ENCODE data around the gene PHC1. TPM values are rescaled to one million over a fixed set of nuclear protein-coding genes. Genes with fewer than 3 reads are reported as not detected.

Gene PHC1
- total RNA-seq, 1 donor from 2014 or later = 20.9 TPM

DNA sequence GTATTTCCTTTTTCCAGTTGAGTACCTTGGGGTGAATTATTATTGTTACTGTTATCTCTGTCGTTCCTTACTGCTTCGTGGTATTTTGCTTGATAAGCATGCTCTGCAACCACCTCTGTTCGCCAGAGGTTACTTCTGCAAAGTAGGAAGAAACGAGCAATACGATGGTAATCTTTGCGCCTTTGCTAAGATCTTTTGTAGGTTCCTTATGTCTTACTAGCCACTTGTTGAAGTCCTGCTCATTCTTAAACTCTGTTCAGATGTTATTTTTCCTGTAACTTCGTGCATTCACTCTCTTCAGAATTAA, 35.9 kb downstream of the PHC1 start:
- no peak for DNase-seq

DNA sequence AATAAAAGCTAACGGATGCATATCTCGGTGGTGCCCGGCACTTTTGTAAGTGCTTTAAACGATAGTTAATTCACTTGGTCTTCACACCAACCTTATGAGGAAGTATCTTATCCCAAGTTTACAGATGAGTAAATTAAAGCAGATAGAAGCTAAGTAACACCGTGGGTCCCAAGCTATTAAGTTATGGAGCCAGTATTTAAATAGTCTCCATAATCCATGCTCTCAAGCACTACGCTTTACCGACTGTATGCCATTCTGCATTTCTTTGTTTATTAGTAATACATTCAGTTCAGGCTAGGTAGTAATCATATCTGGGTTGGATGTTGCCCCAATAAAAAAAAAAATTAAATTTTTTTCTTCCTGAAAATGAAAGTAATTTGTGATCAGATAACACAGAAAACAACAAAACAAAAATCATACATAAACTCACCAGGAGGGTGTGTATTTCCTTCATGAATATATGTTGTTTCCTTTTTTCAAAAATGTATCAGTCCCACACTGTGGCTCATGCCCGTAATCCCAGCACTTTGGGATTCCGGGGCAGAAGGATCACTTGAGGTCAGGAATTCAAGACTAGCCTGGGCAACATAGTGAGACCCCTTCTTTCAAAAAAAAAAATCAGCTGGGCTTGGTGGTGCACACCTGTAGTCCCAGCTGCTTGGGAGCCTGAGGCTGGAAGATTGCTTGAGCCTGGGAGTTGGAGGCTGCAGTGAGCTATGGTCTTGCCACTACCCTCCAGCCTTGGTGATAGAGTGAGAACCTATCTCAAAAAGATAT, 36.6 kb downstream of the PHC1 start:
- no peak for DNase-seq

DNA sequence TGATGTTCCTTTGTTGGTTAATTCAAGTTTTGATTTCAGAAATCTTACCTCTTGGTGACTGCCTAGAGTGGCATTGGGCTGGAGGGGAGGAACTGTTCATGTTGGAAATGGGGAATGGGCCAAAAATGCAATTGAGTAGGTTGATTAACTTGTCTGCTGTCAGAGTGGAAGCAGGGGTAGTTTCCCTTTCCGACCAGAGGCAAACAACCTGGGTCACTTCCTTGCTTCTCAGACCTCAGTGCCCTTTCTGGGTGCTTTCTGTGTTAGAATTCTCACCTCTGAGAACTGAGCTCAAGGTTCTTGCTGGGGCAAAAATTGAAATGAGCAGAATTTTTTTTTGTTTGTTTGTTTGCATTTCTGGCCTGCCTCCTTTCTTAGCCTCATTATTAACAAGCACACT, 37.4 kb downstream of the PHC1 start:
- no peak for DNase-seq

DNA sequence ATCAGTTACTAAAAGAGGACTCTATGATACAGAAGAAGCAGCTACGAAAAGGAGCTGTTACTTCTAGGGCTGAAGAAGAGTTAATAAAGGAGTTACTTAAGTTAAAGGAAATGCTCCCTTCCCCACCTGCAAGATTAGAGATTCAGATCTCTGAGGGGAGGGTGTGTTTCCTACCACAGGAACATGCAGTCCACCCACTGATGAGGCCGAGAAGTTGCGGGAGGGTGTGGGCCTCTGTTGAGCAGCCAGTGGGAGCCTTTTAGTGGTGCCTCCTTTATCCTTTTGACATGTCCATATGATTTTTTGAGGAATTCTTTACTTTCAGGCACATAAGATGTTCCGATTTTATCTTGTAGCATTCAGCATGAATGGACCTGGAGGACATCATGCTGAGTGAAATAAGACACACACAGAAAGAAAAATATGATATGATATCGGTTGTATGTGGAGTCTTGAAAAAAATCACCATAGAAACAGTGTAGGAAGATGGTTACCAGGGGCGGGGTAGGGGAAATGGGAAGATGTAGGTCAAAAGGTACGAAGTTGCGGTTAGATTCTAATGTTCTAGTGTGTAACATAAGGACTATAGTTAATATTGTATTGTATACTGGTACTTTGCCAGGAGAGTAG, 39.6 kb downstream of the PHC1 start:
- no peak for DNase-seq

DNA sequence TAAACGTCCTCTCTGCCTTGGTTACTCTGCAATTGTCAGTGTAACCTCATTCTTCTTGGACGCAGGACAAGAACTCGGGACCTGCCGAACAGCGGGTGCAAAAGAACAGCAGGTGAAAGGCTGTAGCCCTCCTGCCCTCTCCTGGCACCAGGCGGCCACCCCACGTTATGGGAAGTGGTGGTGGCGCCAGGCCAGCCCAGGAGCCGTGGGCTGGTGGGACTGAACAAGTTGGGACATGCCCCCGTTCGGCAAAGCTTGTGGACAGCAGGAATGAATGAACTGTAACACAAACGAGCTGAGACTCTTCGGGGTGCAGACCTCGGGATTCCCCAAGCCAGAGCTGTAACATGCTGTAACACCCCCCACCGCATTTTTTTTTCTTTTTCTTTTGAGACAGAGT, 41.8 kb downstream of the PHC1 start:
- no peak for DNase-seq

DNA sequence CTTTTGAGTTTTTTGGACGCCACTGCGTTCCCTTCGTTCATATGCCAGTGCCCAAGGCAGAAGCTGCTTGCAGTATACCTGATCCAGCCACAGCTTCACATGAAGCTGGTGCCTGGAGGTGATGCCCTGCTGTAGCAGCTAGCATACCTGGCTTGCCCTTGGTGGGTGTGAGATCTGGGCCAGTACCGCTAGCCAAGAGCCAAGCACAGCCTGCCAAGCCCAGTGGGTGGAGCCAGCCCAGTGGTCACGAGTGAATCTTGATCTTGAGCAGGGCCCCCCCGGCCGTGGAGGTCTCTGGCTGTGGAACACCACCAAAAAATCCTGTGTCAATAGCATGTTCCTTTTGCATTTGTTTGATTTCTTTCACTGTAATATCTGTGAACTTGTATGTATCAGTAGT, 42.5 kb downstream of the PHC1 start:
- no peak for DNase-seq

DNA sequence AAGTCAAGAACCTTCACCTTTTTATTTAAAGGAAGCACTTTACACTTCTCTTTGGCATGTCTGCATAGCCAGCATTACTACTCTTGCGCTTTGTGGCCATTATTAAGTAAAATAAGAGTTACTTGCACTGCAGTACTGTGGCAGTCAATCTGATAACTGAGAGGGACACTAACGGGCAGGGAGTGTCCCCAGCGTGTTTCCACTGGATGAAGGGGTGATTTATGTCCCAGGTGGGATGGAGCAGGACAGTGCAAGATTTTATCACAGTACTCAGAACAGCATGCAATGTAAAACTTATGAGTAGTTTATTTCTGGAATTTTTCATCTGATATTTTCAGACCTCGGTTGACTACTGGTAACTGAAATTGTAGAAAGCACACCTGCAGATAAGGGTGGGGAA, 43.3 kb downstream of the PHC1 start:
- no peak for DNase-seq

DNA sequence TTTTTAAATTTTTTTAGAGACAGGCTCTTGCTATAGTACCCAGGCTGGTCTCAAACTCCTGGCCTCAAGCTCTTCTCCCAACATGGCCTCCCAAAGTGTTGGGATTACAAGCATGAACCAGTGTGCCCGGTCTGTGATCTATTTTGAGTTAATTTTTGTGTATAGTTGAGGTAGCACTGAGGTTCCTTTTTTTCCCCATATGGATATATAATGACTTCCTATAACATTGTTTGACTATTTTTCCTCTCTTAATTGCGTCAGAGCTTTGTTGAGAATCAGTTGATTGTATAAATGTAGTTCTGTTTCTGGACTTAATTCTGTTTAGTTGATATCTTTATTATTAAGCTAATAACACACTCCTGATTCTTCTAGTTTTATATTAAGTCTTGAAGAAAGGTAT, 43.8 kb downstream of the PHC1 start:
- no peak for DNase-seq

DNA sequence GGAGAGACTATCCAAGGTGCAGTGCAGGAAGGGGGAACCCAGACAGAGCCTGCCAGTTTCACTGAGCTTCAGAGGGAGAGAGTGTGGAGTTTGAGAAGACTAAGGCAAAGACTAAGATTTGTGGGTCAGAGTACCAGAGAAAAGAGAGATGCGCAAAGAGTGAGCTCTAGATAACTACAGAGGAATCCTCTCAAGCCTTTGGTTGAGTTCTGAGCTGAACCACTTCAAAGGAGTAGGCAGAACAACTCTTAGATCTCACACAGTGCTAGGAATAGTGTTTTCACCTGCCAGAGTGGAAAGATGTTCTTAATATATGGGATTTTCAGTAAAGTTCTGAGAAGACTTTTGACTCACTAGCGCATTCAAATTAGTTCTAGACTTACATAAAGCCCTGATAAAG, 45.9 kb downstream of the PHC1 start:
- DNase-seq = no peak

DNA sequence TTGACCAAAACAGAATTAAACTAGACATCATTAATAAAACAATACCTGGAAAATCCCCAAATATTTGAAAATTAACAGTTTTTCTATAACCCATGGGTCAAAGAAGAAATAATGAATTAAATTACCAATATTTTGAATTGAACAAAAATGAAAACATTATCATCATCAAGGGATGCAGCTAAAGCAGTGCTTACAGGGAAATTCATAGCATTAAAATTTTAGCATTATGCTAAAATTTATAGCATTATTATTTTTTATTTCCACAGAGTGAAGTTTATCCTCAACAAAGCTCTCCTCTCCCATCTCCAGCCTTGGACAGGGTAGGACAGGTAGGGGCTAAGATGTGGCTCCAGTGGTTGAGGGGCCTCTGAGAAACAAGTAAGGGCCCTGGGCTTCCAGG, 54.5 kb downstream of the PHC1 start:
- DNase-seq = no peak

DNA sequence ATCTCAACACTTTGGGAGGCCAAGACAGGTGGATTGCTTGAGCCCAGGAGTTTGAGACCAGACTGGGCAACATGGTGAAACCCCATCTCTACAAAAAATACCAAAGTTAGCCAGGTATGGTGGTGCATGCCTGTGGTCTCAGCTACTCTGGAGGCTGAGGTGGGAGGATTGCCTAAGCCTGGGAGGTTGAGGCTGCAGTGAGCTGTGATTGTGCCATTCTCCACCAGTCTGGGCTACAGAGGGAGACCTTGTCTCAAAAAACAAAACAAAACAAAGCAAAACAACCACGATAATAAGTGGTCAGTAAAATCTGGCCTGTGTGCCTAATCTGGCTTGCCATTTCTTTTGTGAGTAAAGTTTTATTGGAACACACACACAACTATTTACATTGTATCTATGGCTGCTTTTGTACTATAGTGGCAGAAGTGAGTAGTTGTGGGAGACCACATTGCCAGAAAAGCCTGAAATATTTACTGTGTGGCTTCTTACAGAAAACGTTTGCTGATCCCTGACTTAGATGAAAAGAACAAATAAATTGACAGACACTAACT, 55.6 kb downstream of the PHC1 start:
- no peak for DNase-seq

DNA sequence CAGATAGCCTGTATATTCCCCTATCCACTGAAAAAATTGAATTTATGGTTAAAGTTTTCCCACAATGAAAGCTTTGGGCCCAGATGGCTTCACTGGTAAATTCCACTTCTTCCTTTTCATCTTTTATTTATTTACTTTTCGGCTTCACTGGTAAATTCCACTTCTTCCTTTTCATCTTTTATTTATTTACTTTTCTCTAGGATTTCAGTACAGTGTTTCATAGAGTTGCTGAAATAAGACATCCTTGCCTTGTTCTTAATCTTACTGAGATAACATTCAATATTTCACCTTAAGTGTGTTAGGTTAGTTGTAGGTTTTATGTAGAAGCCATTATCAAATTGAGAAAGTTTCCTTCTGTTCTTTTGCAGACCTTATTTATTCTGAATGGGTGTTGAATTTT, 56.1 kb downstream of the PHC1 start:
- DNase-seq = no peak

DNA sequence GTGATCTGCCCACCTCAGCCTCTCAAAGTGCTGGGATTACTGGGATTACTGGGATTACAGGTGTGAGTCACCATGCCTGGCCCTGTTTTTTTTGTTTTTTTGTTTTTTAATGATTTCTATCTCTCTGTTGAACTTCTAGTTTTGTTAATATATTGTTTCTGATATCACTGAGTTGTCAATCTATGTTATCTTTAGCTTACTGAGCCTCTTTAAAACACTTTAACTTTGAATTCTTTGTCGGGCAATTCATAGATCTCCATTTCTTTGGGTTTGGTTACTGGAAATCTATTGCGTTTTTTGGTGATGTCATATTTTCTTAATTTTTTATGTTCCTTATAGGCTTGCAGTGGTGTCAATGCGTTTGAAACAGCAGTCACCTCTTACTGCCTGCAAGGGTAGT, 65.8 kb downstream of the PHC1 start:
- no peak for DNase-seq

DNA sequence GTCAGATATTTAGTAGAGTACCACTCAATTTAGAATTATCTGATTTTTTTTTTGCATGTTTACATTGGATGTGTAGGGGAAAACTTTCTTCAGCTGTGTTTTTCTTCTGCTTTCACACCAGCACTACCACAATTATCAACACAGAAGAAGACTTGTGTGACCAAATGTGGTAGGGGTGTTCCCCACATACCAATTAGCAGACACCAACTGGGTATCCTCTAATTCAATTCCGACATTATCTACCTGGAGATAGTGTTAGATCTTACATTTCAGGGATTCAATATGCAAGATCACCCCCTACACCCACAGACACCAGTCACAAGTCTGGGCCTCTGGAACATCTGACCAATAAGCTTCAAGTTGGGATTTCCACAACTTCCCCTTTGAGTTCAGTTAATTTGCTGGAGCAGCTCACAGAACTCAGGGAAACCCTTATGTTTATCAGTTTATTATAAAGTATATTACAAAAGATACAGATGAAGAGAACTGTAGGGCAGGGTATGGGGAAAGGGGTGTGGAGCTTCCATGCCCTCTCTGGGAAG, 71.0 kb downstream of the PHC1 start:
- no peak for DNase-seq

DNA sequence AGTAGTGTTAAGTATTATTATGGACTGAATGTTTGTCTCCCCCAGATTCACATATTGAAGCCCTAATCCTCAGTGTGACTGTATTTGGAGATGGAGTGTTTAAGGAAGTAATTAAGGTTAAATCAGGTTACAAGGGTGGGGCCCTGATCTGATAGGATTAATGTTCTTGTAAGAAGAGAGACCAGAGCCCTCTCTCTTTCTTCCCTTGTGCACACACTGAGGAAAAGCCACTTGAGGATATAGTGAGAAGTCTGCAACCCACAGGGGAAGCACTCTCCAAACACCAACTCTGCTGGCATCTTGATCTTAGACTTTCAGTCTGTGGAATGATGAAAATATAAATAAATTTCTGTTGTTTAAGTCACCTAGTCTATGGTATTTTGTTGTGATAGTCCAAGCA, 72.9 kb downstream of the PHC1 start:
- DNase-seq = no peak

DNA sequence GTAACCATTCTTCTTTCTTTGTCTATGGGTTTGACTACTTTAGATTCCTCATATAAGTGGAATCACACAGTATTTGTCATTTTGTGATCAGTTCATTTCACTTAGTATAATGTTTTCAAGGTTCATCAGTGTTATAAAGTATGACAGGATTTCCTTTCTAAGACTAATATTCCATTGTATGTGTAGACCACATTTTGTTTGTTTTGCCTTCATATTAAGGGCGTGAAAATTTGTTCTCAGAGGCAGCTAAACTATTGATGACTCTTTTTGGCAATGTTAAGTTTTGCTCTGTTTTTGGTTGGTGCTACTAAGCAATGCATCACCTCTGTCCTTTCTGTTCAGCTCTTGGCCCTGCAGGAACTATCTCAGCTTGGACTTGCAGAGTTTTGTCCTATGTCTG, 73.4 kb downstream of the PHC1 start:
- DNase-seq = no peak

DNA sequence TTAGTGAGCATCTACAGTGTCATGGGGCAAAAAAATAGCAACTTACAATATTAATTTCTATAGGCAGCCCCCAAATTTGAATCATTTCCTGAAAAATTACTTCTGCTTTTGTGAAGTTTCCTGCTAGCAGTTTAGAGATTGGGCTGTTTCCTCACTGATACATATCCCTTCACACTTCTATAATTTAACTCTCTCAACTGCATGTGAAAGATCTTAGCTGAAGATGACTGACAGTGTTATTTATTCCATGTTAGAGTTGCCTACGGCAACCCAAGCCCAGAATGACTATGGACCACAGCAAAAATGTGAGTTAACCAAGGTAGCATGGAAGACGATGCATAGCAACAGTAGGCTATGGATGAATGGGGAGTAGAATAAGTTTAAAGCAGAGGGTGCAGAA, 75.1 kb downstream of the PHC1 start, which contains the start of gene KLRG1:
KLRG1 (plus strand) TSS at position 134 of the 400 bp plus-strand sequence; CDS start at position 224, 90 bp downstream.
- no peak for DNase-seq

Other genes with a start within 250 kb of the PHC1 start
- 61.2 TPM for gene RIMKLB, start 216.5 kb upstream of the PHC1 start, total RNA-seq
- 46.5 TPM for gene A2ML1, start 91.9 kb upstream of the PHC1 start, total RNA-seq
- gene M6PR, start 35.1 kb downstream of the PHC1 start, total RNA-seq = 95.6 TPM
- gene KLRG1, start 75.0 kb downstream of the PHC1 start, total RNA-seq = 1.6 TPM
- 150 TPM for gene A2M, start 201.4 kb downstream of the PHC1 start, total RNA-seq

Data from skin of body (tissue), 2 donors.